Effector memory CD4-positive, alpha-beta T cell (primary cell): ENCODE measurements around the gene SHISA4.
"Not testable (repeated sequence)": the region's sequence is repeated elsewhere in the genome, so short reads cannot be mapped to it uniquely, and the experiment has no call there.

Experiments used
- DNase-seq, 3 donors: peaks; one replicate each; pipeline ENCODE4 v3.0.0-alpha.2; 2020
- H3K27ac ChIP-seq: 2 replicates; pipeline ENCODE4 v1.7.0; 2013; ENCODE audit warnings: mild to moderate bottlenecking, low read length, moderate library complexity; ENCODE audit not compliant: insufficient read depth, poor library complexity, severe bottlenecking
- H3K27me3 ChIP-seq: replicated peaks from 2 replicates; pipeline ENCODE4 v1.7.0; 2013; ENCODE audit warnings: mild to moderate bottlenecking, low read length; ENCODE audit not compliant: insufficient read depth, control insufficient read depth, poor library complexity, severe bottlenecking
- H3K36me3 ChIP-seq: 2 replicates; pipeline ENCODE4 v1.7.0; 2013; ENCODE audit warnings: mild to moderate bottlenecking, low read length, moderate library complexity; ENCODE audit not compliant: control insufficient read depth, insufficient read depth
- H3K4me1 ChIP-seq: 2 replicates; pipeline ENCODE4 v1.7.0; 2013; ENCODE audit warnings: low read length, mild to moderate bottlenecking; ENCODE audit not compliant: control insufficient read depth, insufficient read depth, poor library complexity, severe bottlenecking
- H3K4me3 ChIP-seq: 2 replicates; pipeline ENCODE4 v1.7.0; 2013; ENCODE audit warnings: low read length, low read depth, mild to moderate bottlenecking; ENCODE audit not compliant: insufficient read depth, poor library complexity, severe bottlenecking
- H3K9me3 ChIP-seq: 2 replicates; pipeline ENCODE4 v1.7.0; 2013; ENCODE audit warnings: mild to moderate bottlenecking, low read length, moderate library complexity; ENCODE audit not compliant: control insufficient read depth

The SHISA4 gene

DNA sequence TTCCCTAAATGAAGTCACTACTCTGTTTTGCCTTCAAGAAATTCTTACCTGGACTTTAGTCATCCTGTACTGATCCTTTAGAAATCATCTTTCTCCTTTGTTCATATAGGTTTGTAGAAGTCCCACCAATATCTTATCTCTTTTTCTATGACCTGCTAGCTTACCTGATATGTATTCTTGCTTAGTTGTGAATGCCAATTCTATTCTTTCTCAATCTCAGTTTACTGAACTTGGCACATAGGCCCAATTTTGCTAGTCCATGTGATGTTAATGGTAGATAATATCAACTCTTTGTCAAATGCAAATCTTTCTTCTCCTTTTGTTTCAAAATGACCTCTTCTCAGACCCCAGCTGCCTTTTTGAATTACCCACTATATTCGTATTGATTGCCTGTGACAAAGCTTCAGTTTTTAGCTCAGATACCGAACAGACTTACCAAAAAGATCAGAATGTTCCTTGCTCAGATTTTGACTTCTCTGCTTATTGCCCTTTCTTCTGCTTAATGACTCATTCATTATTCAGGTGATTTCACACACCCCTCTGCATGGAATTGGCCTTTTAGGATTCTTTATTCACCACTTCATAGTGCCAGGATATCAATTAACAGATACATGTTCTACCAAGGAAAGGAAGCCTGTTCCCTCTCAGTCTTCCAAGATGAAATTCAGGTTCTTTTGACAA is 39.2 kb upstream of the SHISA4 start:
- no peak for DNase-seq
- H3K4me1 ChIP-seq = no peaks in the 10 kb centered on the region
- no peaks in the 10 kb centered on the region for H3K27me3 ChIP-seq
- H3K4me3 ChIP-seq = no peak overlapping the region
- H3K36me3 ChIP-seq = peaks cover 60% of the 10 kb centered on the region
- no peaks in the 10 kb centered on the region for H3K9me3 ChIP-seq
- no peak overlapping the region for H3K27ac ChIP-seq

GRCh38 chr1:201850053-201850397 is 38.7 kb upstream of the SHISA4 start:
- no peak overlapping the region for H3K27ac ChIP-seq
- H3K9me3 ChIP-seq = no peaks in the 10 kb centered on the region
- no peak for DNase-seq
- no peaks in the 10 kb centered on the region for H3K27me3 ChIP-seq
- peaks cover 65% of the 10 kb centered on the region for H3K36me3 ChIP-seq
- no peak overlapping the region for H3K4me3 ChIP-seq
- no peaks in the 10 kb centered on the region for H3K4me1 ChIP-seq

- Histone ChIP-seq H3K4me3 (no peak overlapping the region), H3K36me3 (peaks cover 82% of the 10 kb centered on the region), H3K4me1 (no peaks in the 10 kb centered on the region), H3K27ac (no peak overlapping the region), H3K9me3 (no peaks in the 10 kb centered on the region), H3K27me3 (no peaks in the 10 kb centered on the region)
- DNase-seq = no peak
These were observed 36.7 kb upstream of the SHISA4 start for GRCh38 chr1:201851949-201852348.

- not testable (repeated sequence) for H3K9me3 ChIP-seq, H3K4me3 ChIP-seq, H3K27ac ChIP-seq, DNase-seq, H3K4me1 ChIP-seq, H3K27me3 ChIP-seq
- peaks cover 83% of the 10 kb centered on the region for H3K36me3 ChIP-seq
These were observed 32.0 kb upstream of the SHISA4 start for GRCh38 chr1:201856722-201857121.

DNA sequence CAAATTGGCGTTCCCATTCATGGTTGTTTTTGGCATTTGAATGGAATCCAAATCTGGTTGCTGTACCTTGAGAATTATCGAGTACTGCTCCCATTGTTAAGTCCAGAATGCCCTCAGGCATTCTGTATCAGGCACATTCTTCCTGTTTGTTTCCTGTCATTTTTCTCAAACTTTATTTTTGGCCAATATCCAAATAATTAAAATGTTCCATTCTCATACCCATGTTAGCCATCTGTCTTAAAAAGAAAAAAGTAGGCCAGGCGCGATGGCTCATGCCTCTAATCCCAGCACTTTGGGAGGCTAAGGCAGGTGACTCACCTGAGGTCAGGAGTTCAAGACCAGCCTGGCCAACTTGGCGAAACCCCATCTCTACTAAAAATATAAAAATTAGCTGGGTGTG is 29.3 kb upstream of the SHISA4 start:
- Histone ChIP-seq H3K9me3 (no peaks in the 10 kb centered on the region), H3K27me3 (no peaks in the 10 kb centered on the region), H3K4me3 (no peak overlapping the region), H3K27ac (no peak overlapping the region), H3K36me3 (peaks cover 65% of the 10 kb centered on the region), H3K4me1 (no peaks in the 10 kb centered on the region)
- no peak for DNase-seq

DNA sequence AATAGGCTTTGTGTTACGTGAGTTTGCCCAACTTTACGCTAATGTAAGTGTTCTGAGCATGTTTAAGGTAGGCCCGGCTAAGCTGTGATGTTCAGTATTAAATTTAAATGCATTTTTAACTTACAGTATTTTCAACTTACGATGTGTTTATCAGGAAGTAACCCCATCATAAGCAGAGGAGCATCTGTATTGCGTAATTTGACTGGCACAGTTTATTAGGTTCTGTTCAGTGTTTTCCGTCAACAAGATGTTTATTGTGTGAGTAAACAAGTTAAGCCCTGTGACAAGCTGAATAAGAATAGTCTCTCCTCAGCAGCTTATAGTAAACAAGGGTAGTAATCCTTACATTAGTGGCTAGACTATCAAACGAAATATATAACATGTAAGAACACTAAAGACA is 27.2 kb upstream of the SHISA4 start:
- no peaks in the 10 kb centered on the region for H3K27me3 ChIP-seq
- H3K36me3 ChIP-seq = peaks cover 58% of the 10 kb centered on the region
- H3K9me3 ChIP-seq = no peaks in the 10 kb centered on the region
- DNase-seq = no peak
- no peak overlapping the region for H3K4me3 ChIP-seq
- no peak overlapping the region for H3K27ac ChIP-seq
- H3K4me1 ChIP-seq = no peaks in the 10 kb centered on the region

DNA sequence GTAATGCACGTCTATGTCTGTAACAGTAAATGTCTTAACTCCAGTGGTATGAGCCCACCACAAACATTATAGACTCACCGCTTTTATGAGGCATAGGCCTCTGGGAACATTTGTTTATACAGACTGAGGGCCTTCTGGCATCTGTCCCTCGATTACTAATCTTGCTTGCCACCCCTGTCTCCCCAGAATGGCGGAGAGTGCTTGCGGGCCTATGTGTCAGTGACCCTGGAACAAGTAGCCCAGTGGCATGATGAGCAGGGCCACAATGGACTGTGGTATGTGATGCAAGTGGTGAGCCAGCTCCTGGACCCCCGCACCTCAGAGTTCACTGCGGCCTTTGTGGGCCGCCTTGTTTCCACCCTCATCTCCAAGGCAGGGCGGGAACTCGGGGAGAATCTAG is 18.3 kb upstream of the SHISA4 start:
- no peaks in the 10 kb centered on the region for H3K4me1 ChIP-seq
- peaks cover 83% of the 10 kb centered on the region for H3K36me3 ChIP-seq
- H3K4me3 ChIP-seq = no peak overlapping the region
- no peaks in the 10 kb centered on the region for H3K9me3 ChIP-seq
- DNase-seq = no peak
- H3K27ac ChIP-seq = no peak overlapping the region
- H3K27me3 ChIP-seq = no peaks in the 10 kb centered on the region

GRCh38 chr1:201874672-201875071 is 14.0 kb upstream of the SHISA4 start:
- no peak for DNase-seq
- Histone ChIP-seq H3K9me3 (no peaks in the 10 kb centered on the region), H3K4me1 (no peaks in the 10 kb centered on the region), H3K27ac (no peak overlapping the region), H3K36me3 (peaks cover 57% of the 10 kb centered on the region), H3K27me3 (no peaks in the 10 kb centered on the region), H3K4me3 (no peak overlapping the region)

GRCh38 chr1:201876148-201876818 is 12.4 kb upstream of the SHISA4 start:
- peaks cover 42% of the 10 kb centered on the region for H3K36me3 ChIP-seq
- H3K4me1 ChIP-seq = no peaks in the 10 kb centered on the region
- H3K4me3 ChIP-seq = no peak overlapping the region
- no peak for DNase-seq
- H3K27ac ChIP-seq = no peak overlapping the region
- H3K27me3 ChIP-seq = no peaks in the 10 kb centered on the region
- no peaks in the 10 kb centered on the region for H3K9me3 ChIP-seq

DNA sequence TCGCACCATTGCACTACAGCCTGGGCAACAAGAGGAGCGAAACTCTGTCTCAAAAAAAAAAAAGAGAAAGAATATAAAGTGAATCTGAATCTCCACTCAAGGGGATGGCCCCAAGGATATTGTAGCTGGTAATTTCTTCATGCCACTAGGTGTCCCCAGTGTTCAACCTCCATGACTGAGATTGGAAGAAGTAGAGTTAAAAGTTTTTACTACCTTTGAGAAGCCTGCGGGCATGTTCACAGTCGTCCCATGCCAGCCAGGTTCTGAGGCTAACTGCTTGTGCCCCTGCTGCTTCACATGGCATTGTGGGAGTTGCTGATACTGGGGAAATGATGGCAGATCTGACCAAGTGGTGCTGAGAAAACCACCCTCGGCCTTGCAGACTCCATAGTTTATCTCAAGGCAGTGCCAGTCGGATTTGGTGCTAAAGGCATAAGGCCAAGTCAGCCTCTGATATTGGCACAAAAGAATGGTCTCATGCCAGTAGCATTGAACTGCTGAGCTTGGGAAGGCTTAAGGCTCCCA is 10.8 kb upstream of the SHISA4 start:
- Histone ChIP-seq H3K4me1 (no peaks in the 10 kb centered on the region), H3K4me3 (no peak overlapping the region), H3K36me3 (peaks cover 27% of the 10 kb centered on the region), H3K27ac (no peak overlapping the region), H3K9me3 (no peaks in the 10 kb centered on the region), H3K27me3 (no peaks in the 10 kb centered on the region)
- DNase-seq = no peak
